ENCODE data around the gene ZFYVE16. TPM values are rescaled to one million over a fixed set of nuclear protein-coding genes. Genes with fewer than 3 reads are reported as not detected.

The ZFYVE16 gene
- total and polyA plus RNA-seq, 10 of the 15 experiments (the other 5 are each of a cell fraction or from before 2014, with no cell fraction given) = 2.9 to 11.2 (median 7.8) TPM

DNA sequence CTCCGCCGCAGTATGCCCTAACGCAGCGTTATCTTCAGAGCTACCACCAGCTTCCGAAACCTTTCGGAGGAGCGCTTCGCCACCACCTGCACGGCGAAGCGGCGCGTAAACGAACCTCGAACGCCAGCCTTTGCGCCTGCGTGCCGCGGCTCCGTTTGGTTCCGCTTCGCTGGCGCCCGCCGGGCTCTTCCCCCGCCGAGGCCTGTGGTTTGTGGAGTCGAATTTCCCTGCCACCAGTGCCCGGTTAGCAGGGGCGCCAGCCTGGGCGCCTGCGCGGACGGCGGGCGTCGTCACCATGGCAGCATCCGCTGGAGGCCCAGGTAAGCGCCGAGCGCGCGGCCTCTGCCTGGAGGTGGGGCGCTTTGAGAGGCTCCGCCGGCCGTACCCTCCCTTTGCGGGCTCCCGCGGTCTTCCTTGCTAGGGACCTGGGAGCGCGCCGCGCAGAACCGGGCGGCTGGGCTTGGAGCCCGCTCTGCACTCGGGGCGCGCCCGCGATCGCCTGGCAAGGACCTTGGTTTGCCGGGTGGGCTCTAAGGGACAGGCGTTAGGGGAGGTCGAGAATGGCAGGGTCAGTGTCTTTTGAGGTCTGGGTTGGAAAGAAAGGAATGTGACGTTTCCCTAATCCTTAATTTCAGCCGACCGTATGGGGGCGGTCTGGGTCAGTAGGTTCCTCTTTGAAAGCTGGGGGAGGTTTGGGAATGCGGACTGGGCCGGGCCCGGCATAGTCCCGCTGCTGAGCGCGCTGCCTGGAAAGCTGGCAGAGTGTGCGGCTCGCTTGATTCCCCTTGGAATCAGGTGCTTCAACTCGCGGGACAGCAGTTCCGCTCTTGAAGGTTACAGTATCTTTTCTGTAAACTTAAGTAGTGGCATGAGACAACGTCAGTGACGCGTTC lies 80.2 kb downstream of the ZFYVE16 start, which contains the start of gene FAM151B:
Gene FAM151B (plus strand): TSS at position 272 of the 893 bp plus-strand sequence. CDS start 24 bp downstream, at position 296.
- CTCF ChIA-PET = no interaction called here
- TF ChIP-seq SIN3A (IDR thresholded peaks at IDR 0.05; ENCODE audit: low read depth, low read length) (no peak), EGR1 (IDR thresholded peaks at IDR 0.05; ENCODE audit: borderline replicate concordance in 1 of 2, low read depth in 2 of 2, low read length in 2 of 2) (no peak), MAX (IDR thresholded peaks at IDR 0.05; ENCODE audit: low read depth, low read length) (peak; percentile 18; the same call in 1 of the 2 replicates), ZNF687 (IDR thresholded peaks at IDR 0.05) (peak; percentile 36; the same call in 1 of the 2 replicates), RB1 (IDR thresholded peaks at IDR 0.05; ENCODE audit: borderline replicate concordance) (peak; percentile 44; the same call in 1 of the 2 replicates), ASH2L (IDR thresholded peaks at IDR 0.05; ENCODE audit: borderline replicate concordance, low read depth) (no peak), HDAC2 (IDR thresholded peaks at IDR 0.05) (peak; percentile 61; the same call in 1 of the 2 replicates), CBX3 (IDR thresholded peaks at IDR 0.05; ENCODE audit: borderline replicate concordance, low read depth) (no peak), IRF3 (IDR thresholded peaks at IDR 0.05) (no peak), POLR2A (IDR thresholded peaks at IDR 0.05; ENCODE audit: low read depth, low read length) (no peak), PAX5 (IDR thresholded peaks at IDR 0.05; ENCODE audit: borderline replicate concordance, low read depth, low read length) (peak; percentile 99), NRF1 (conservative IDR thresholded peaks at IDR 0.05; ENCODE audit: low read depth, low read length) (0 out of 2 replicates have a peak, but pooled peaks have one; percentile 13), CHD2 (IDR thresholded peaks at IDR 0.05; ENCODE audit: borderline replicate concordance, low read depth, low read length) (no peak), YY1 (IDR thresholded peaks at IDR 0.05; ENCODE audit: low read depth, low read length) (0 out of 2 replicates have a peak, but pooled peaks have one; percentile 31), SPI1 (IDR thresholded peaks at IDR 0.05; ENCODE audit: borderline replicate concordance, insufficient read depth, low read depth, low read length) (no peak), RUNX3 (IDR thresholded peaks at IDR 0.05; ENCODE audit: low read length) (peak; percentile 61), TAF1 (IDR thresholded peaks at IDR 0.05; ENCODE audit: borderline replicate concordance, low read depth, low read length) (no peak), HDAC6 (IDR thresholded peaks at IDR 0.05; ENCODE audit: unreplicated experiment) (peak; percentile 99), ZNF24 (IDR thresholded peaks at IDR 0.05) (no peak), NFIC (IDR thresholded peaks at IDR 0.05; ENCODE audit: low read depth, low read length) (no peak)

More for the DNA sequence above, 80.2 kb downstream of the ZFYVE16 start, which contains the start of gene FAM151B:
- ATAC-seq (peak; percentile 97), DNase-seq (ENCODE audit: low read depth, low spot score) (peak; percentile 60), FAIRE-seq (peak; percentile 59)
- in situ Hi-C loops (cut with MboI) = no loop called here
- RAD21 ChIA-PET (ENCODE audit: unreplicated experiment) = no interaction called here
- POLR2A ChIA-PET = no interaction called here
- Histone ChIP-seq H3K27me3 (replicated peaks in 1 of 2; ENCODE audit: control insufficient read depth in 2 of 2, insufficient read depth in 2 of 2, low read length in 1 of 2) (no peaks in the 10 kb centered on the region), H3K4me1 (ENCODE audit: control insufficient read depth, insufficient read depth, low read length) (peaks cover 4% of the 10 kb centered on the region; the same call in 1 of the 2 replicates), H3K27ac (ENCODE audit: control insufficient read depth, insufficient read depth) (no peak within 1 kb of the TSS), H3K36me3 (ENCODE audit: control insufficient read depth in 2 of 2, insufficient read depth in 2 of 2, low read length in 1 of 2) (no peaks in the 10 kb centered on the region), H4K20me1 (ENCODE audit: control insufficient read depth, insufficient read depth) (no peaks in the 10 kb centered on the region), H3K4me2 (ENCODE audit: control insufficient read depth, insufficient read depth) (peak within 1 kb of the TSS; percentile 95), H3K79me2 (ENCODE audit: control insufficient read depth, insufficient read depth, low read length) (no peaks in the 10 kb centered on the region), H3K4me3 (peak within 1 kb of the TSS; percentile 71), H3K9me3 (replicated peaks; ENCODE audit: control insufficient read depth, insufficient read depth, low read length) (no peaks in the 10 kb centered on the region; the same call in 2 of the 3 replicates), H2AFZ (ENCODE audit: control insufficient read depth, low read depth, low read length) (peak within 1 kb of the TSS; percentile 76), H3K9ac (ENCODE audit: control insufficient read depth, insufficient read depth, low read length) (peak within 1 kb of the TSS; percentile 52)
- intact Hi-C loops (cut with micrococcal nuclease; ENCODE audit: unreplicated experiment) = loop anchor here (10.0 kb wide), 1 partner anchor 393 kb away; no protein-coding TSS in a partner anchor
- SMC1A ChIA-PET (ENCODE audit: uncharacterized antibody, unreplicated experiment) = interaction anchor here (1.4 kb wide), 1 partner anchor 182 kb away, joined by 3 read pairs; no protein-coding TSS in a partner anchor
- WGBS (ENCODE audit: insufficient coverage, insufficient replicate concordance, low lambda C conversion rate, missing lambda C conversion rate) = 4% methylated on average over 85 of the region's 85 CpGs
- BruUV-seq (replicated peaks) = no TSS peak
